ENCODE measurements around the gene PRAF2. TPM values are rescaled to one million over a fixed set of nuclear protein-coding genes. Genes with fewer than 3 reads are reported as not detected.

The PRAF2 gene
- total RNA-seq, 2 experiments from 2014 or later = 10.8 to 12.4 TPM

DNA sequence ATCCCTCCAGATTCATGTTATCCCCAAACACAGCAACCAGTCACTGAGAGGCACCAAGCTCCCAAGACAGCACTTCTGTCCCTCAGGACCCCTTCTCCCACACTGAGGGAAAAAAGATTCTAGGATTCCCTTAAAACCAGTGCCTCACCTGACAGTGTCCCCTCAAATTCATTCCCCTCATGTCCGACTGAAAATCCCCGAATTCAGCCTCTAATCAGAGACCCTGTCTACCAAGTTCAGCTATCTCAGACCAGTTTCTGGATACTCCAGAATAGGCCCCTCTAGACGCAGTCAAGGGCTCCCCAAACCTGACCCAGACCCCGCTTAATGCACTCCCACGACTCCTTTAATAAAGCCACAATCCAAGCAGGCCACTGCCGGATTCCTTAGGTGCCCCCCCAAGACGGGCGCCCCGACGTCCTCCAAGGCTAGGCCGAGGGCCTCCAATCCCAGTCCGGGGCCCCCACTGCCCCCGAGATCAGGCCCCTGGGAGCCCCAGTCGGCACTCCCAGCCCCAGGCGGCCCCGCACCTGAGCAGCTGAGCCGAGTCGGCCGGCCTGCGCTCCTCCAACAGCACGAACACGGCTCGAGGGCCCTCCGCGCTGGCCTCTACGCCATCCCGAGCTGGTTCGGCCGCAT is 31.1 kb downstream of the PRAF2 start:
- Mint-ChIP-seq H3K27ac (peak overlapping the region; percentile 95), H3K36me3 (ENCODE audit: low read depth) (peaks cover 15% of the 10 kb centered on the region), H3K4me1 (ENCODE audit: low read depth) (peaks cover 31% of the 10 kb centered on the region), H3K27me3 (no peaks in the 10 kb centered on the region), H3K9me3 (no peaks in the 10 kb centered on the region), H3K4me3 (peak overlapping the region; percentile 94)
- DNase-seq (no peak), ATAC-seq (no peak)
- POLR2A ChIA-PET = interaction anchor here (1.0 to 1.4 kb wide), 3 partner anchors 40 to 86 kb away, joined by 4 to 5 read pairs (median 4); partner anchors contain the start of genes GRIPAP1 and OTUD5
- TF ChIP-seq, protein P1, sequence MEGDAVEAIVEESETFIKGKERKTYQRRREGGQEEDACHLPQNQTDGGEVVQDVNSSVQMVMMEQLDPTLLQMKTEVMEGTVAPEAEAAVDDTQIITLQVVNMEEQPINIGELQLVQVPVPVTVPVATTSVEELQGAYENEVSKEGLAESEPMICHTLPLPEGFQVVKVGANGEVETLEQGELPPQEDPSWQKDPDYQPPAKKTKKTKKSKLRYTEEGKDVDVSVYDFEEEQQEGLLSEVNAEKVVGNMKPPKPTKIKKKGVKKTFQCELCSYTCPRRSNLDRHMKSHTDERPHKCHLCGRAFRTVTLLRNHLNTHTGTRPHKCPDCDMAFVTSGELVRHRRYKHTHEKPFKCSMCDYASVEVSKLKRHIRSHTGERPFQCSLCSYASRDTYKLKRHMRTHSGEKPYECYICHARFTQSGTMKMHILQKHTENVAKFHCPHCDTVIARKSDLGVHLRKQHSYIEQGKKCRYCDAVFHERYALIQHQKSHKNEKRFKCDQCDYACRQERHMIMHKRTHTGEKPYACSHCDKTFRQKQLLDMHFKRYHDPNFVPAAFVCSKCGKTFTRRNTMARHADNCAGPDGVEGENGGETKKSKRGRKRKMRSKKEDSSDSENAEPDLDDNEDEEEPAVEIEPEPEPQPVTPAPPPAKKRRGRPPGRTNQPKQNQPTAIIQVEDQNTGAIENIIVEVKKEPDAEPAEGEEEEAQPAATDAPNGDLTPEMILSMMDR (IDR thresholded peaks at IDR 0.05) = no peak
- intact Hi-C loops (cut with micrococcal nuclease) = loop anchor here (5.0 kb wide), 1 partner anchor 70 kb away; the partner anchor contains the start of gene KCND1
- CTCF ChIA-PET = interaction anchor here (0.8 to 1.8 kb wide), 3 partner anchors 64 to 84 kb away, joined by 4 to 7 read pairs (median 7); partner anchors contain the start of gene KCND1

DNA sequence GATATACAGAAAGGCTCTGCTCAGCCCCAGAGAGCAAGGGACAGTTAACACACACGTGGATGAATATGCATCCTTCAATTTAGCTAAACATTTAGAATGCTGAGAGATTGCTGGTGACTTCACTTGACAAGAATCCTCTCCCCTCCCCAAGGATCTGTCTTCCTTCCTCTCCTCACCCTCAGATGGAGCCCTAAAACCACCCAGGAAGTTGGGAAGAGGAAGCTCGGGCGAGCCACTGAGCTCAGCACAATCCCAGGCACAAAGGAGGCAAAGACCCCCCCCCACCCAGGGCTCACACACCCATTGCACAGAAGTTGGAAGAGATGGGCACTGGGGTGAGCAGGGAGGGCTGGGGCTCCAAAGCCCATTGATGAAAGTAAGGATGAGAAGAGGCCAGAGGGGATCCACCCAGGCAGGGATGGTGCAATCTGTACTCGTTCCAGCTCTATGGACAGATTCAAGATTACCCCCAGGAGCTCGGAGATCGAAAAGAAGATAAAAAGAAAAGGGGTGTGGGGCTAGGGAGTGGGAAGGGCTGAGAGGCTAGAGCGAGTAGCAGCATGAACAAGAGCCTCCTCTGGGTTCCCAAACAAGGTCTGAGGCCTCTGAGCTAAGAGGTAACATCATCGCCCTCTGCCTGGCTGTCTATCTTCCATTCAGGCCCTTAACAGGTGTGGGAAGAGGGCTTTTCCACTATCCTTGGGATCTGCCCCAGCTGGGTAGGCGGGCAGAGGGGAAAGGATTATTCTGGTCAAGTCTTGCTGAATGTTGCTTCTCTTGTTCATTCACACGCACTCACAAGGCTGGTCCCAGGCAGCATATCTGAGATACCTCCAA is 31.8 kb downstream of the PRAF2 start:
- peaks cover 31% of the 10 kb centered on the region for H3K4me1 Mint-ChIP-seq (ENCODE audit: low read depth)
- ChIA-PET CTCF (interaction anchor here (0.8 to 1.4 kb wide), 2 partner anchors 65 to 70 kb away, joined by 4 to 7 read pairs; partner anchors contain the start of gene KCND1), POLR2A (interaction anchor here (0.7 to 1.4 kb wide), 4 partner anchors 40 to 129 kb away, joined by 4 to 5 read pairs (median 4); partner anchors contain the start of genes GRIPAP1 and OTUD5)
- no peaks in the 10 kb centered on the region for H3K9me3 Mint-ChIP-seq
- H3K36me3 Mint-ChIP-seq (ENCODE audit: low read depth) = peaks cover 16% of the 10 kb centered on the region
- intact Hi-C loops (cut with micrococcal nuclease) = loop anchor here (5.0 kb wide), 1 partner anchor 70 kb away; the partner anchor contains the start of gene KCND1
- H3K4me3 Mint-ChIP-seq = peak overlapping the region; percentile 94
- TF ChIP-seq, protein P1 (IDR thresholded peaks at IDR 0.05) = no peak
- peak overlapping the region; percentile 95 for H3K27ac Mint-ChIP-seq
- DNase-seq (no peak), ATAC-seq (no peak)
- H3K27me3 Mint-ChIP-seq = no peaks in the 10 kb centered on the region

DNA sequence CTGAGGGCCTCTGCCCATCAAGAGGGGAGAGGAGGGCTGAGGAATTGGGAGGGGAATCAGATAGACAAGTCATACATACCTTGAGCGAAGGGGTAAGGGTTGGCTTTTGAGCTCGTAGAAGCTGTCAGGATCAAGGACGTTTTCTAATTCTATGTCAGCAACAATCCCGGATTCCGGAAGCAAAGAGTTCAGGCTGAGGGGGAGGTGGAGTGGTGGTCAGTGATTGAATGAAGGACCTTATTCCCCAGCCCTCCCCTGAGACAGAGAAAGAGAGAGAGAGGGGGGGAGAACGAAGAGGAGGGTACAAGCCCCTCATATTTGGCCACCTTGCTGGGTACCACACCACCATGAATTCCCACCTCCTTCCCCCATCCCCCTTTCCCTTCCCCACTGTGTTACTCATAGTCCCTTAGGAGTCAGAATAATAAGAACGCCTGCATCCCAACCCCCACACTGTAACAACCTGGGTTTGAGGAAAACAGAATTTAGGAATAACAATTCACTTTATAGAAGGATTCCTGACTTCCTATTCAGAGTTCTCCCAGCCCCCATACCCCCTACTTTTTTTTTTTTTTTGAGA is 33.3 kb downstream of the PRAF2 start:
- intact Hi-C loops (cut with micrococcal nuclease) = loop anchor here (5.0 kb wide), 1 partner anchor 68 kb away; the partner anchor contains the start of gene KCND1
- H3K4me3 Mint-ChIP-seq = peak overlapping the region; percentile 43
- no peaks in the 10 kb centered on the region for H3K9me3 Mint-ChIP-seq
- H3K36me3 Mint-ChIP-seq (ENCODE audit: low read depth) = peaks cover 16% of the 10 kb centered on the region
- ATAC-seq (no peak), DNase-seq (no peak)
- H3K27ac Mint-ChIP-seq = peak overlapping the region; percentile 36
- TF ChIP-seq, protein P1 (IDR thresholded peaks at IDR 0.05) = no peak
- H3K27me3 Mint-ChIP-seq = no peaks in the 10 kb centered on the region
- CTCF ChIA-PET = no interaction called here
- peaks cover 31% of the 10 kb centered on the region for H3K4me1 Mint-ChIP-seq (ENCODE audit: low read depth)
- POLR2A ChIA-PET = no interaction called here

DNA sequence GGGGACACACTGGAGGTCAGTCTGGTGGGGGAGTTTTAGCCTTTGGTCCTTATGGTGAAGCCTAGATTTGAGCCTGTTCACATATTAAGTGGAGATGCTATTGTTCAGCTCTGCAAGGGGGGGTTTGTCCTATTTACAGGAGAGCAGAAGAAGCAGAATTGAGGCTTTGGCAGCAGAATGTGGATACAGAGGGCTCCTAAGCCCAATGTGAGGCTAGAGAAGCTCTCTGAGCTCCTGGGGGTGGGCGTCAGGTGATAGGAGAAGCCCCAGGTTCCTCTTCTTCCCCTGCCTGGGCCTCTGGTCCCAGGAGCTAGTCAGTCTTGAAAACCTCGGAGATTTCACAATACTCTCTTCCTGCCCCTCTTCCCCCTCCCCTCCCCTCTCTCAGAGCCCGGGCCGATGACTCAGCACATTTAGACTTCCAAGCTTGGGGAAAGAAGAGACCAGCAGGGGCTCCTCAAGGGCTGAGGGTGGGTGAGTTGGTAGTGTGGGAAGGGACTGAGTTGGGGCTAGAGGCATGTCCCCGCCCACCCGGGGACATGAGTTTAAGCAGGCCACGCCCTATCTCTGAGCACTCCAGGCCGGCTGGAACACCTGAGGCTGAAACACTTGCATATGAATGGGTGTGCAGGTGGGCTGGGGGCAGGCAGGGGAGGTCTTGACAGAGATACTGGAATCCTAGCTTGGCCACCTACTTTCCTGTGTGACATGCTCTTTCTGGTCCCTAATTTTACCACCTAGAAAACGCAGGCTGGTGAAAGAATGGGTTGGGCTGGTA is 34.0 kb downstream of the PRAF2 start:
- intact Hi-C loops (cut with micrococcal nuclease) = loop anchor here (5.0 kb wide), 1 partner anchor 67 kb away; the partner anchor contains the start of gene KCND1
- Mint-ChIP-seq H3K4me3 (peak overlapping the region; percentile 43), H3K9me3 (no peaks in the 10 kb centered on the region), H3K36me3 (ENCODE audit: low read depth) (peaks cover 17% of the 10 kb centered on the region), H3K27ac (peak overlapping the region; percentile 36), H3K4me1 (ENCODE audit: low read depth) (peaks cover 31% of the 10 kb centered on the region), H3K27me3 (no peaks in the 10 kb centered on the region)
- peak; percentile 50 for DNase-seq
- ChIA-PET CTCF (interaction anchor here (0.8 kb wide), 1 partner anchor 68 kb away, joined by 3 read pairs; the partner anchor contains the start of gene KCND1), POLR2A (no interaction called here)
- TF ChIP-seq, protein P1 (IDR thresholded peaks at IDR 0.05) = no peak
- no peak for ATAC-seq

Data from activated CD8-positive, alpha-beta T cell treated with anti-CD3 and anti-CD28 coated beads for 36 hours (primary cell).